ENCODE results near the gene CYSLTR2. TPM values are rescaled to one million over a fixed set of nuclear protein-coding genes. Genes with fewer than 3 reads are reported as not detected.

Gene CYSLTR2
- total RNA-seq, 1 experiment from 2014 or later = not detected

DNA sequence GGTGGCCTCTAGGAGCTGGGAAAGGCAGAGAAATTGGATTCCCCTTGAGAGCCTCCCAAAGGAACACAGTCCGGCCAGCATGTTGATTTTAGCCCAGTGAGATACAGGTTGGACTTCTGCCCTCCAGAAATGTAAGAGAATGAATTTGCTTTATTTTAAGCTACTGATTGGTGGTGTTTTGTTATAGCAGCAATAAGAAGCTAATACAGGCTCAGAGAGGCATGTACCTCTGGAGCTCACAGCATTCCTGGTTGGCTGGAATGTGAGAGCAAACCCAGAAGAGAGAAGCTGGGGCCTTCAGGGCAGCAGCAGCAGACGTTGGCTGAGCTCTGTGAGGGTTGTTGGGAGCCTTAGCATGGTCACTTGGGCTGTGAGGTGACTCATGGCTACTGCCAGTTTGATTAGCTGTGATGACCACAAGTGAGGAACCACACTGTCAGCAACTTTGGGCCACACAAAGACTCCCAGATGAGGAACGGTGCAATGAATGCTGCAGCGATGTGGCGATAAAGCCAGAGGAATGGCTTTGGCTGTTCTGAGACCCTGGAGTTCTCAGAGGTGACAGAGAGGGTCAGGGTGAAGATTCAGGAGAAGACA is 80.1 kb downstream of the CYSLTR2 start:
- no peaks in the 10 kb centered on the region for H3K36me3 ChIP-seq (ENCODE audit: low read depth, low read length)
- no peaks in the 10 kb centered on the region for H3K9me2 ChIP-seq (replicated peaks; ENCODE audit: low read length)
- ChIA-PET POLR2A (ENCODE audit: unreplicated experiment) (no interaction called here), CTCF (no interaction called here)
- no peak overlapping the region for H3K27ac ChIP-seq (ENCODE audit: low read length)
- intact Hi-C loops (cut with micrococcal nuclease) = no loop called here
- no peaks in the 10 kb centered on the region for H4K20me1 ChIP-seq (ENCODE audit: low read length)
- H2AFZ ChIP-seq (ENCODE audit: low read length) = no peak overlapping the region
- no peaks in the 10 kb centered on the region for H3K79me2 ChIP-seq (ENCODE audit: low read length)
- H3F3A ChIP-seq (ENCODE audit: low read length, unreplicated experiment) = no peaks in the 10 kb centered on the region
- H3K9ac ChIP-seq (ENCODE audit: low read length) = no peak overlapping the region
- no peaks in the 10 kb centered on the region for H3K27me3 ChIP-seq (ENCODE audit: low read length)
- DNase-seq = no peak
- H3K4me2 ChIP-seq (ENCODE audit: low read length) = no peak overlapping the region
- no TSS peak for BruUV-seq (replicated peaks)
- no peaks in the 10 kb centered on the region for H3K9me3 ChIP-seq (ENCODE audit: low read length)
- TF ChIP-seq CTCF (conservative IDR thresholded peaks at IDR 0.05; ENCODE audit: low read depth, low read length) (no peak), EZH2 (IDR thresholded peaks at IDR 0.05; ENCODE audit: low read length, unreplicated experiment) (no peak), EZH2phosphoT487 (IDR thresholded peaks at IDR 0.05; ENCODE audit: borderline replicate concordance, low read length) (no peak)
- H3K4me3 ChIP-seq (ENCODE audit: low read length) = no peak overlapping the region
- peaks cover 11% of the 10 kb centered on the region for H3K4me1 ChIP-seq (ENCODE audit: insufficient read depth, low read length)
- no peak for ATAC-seq

- intact Hi-C loops (cut with micrococcal nuclease) = no loop called here
- Histone ChIP-seq H3K4me1 (ENCODE audit: insufficient read depth, low read length) (peaks cover 11% of the 10 kb centered on the region), H3K4me2 (ENCODE audit: low read length) (no peak overlapping the region), H3K9me3 (ENCODE audit: low read length) (no peaks in the 10 kb centered on the region), H3K27ac (ENCODE audit: low read length) (no peak overlapping the region), H3K36me3 (ENCODE audit: low read depth, low read length) (no peaks in the 10 kb centered on the region), H2AFZ (ENCODE audit: low read length) (no peak overlapping the region), H3K27me3 (ENCODE audit: low read length) (no peaks in the 10 kb centered on the region), H3K9me2 (replicated peaks; ENCODE audit: low read length) (no peaks in the 10 kb centered on the region), H3F3A (ENCODE audit: low read length, unreplicated experiment) (no peaks in the 10 kb centered on the region), H3K4me3 (ENCODE audit: low read length) (no peak overlapping the region), H3K9ac (ENCODE audit: low read length) (no peak overlapping the region), H3K79me2 (ENCODE audit: low read length) (no peaks in the 10 kb centered on the region), H4K20me1 (ENCODE audit: low read length) (no peaks in the 10 kb centered on the region)
- CTCF ChIA-PET = no interaction called here
- DNase-seq (no peak), ATAC-seq (no peak)
- BruUV-seq (replicated peaks) = no TSS peak
- no peak for TF ChIP-seq EZH2 (IDR thresholded peaks at IDR 0.05; ENCODE audit: low read length, unreplicated experiment)
- TF ChIP-seq EZH2phosphoT487 (IDR thresholded peaks at IDR 0.05; ENCODE audit: borderline replicate concordance, low read length) = no peak
- TF ChIP-seq CTCF (conservative IDR thresholded peaks at IDR 0.05; ENCODE audit: low read depth, low read length) = no peak
- POLR2A ChIA-PET (ENCODE audit: unreplicated experiment) = no interaction called here
These were observed 81.8 kb downstream of the CYSLTR2 start for GRCh38 chr13:48735571-48735970.

DNA sequence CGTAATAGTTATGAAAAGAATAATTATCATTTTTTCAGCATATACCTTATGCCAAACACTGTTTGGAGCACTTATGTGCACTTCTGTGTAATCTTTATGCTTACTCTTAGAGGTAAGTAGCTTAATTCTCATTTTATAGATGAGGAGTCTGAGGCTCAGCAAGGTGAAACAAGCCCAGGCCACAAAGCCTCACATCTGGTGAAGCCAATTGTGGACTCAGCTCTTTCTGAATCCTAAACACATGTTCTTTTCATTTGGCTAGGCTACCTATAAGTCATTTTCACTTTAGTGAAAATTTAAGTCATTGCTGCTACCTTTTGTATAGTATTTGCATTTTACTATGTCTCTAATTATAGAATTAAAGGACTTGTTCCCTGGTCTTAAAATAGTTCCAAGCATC is 84.0 kb downstream of the CYSLTR2 start:
- Histone ChIP-seq H3K9ac (ENCODE audit: low read length) (no peak overlapping the region), H3F3A (ENCODE audit: low read length, unreplicated experiment) (no peaks in the 10 kb centered on the region), H3K79me2 (ENCODE audit: low read length) (no peaks in the 10 kb centered on the region), H3K27ac (ENCODE audit: low read length) (no peak overlapping the region), H3K9me2 (replicated peaks; ENCODE audit: low read length) (no peaks in the 10 kb centered on the region), H3K36me3 (ENCODE audit: low read depth, low read length) (no peaks in the 10 kb centered on the region), H3K4me3 (ENCODE audit: low read length) (no peak overlapping the region), H2AFZ (ENCODE audit: low read length) (no peak overlapping the region), H3K4me2 (ENCODE audit: low read length) (no peak overlapping the region), H3K27me3 (ENCODE audit: low read length) (no peaks in the 10 kb centered on the region), H4K20me1 (ENCODE audit: low read length) (no peaks in the 10 kb centered on the region), H3K4me1 (ENCODE audit: insufficient read depth, low read length) (no peaks in the 10 kb centered on the region), H3K9me3 (ENCODE audit: low read length) (no peaks in the 10 kb centered on the region)
- intact Hi-C loops (cut with micrococcal nuclease) = no loop called here
- DNase-seq (no peak), ATAC-seq (no peak)
- TF ChIP-seq EZH2phosphoT487 (IDR thresholded peaks at IDR 0.05; ENCODE audit: borderline replicate concordance, low read length) (no peak), EZH2 (IDR thresholded peaks at IDR 0.05; ENCODE audit: low read length, unreplicated experiment) (no peak), CTCF (conservative IDR thresholded peaks at IDR 0.05; ENCODE audit: low read depth, low read length) (no peak)
- ChIA-PET POLR2A (ENCODE audit: unreplicated experiment) (no interaction called here), CTCF (no interaction called here)
- no TSS peak for BruUV-seq (replicated peaks)

Measured in PC-3 (cell line).